K562 (cell line): Measurements from ENCODE around the gene CCL11. TPM values are rescaled to one million over a fixed set of nuclear protein-coding genes. Genes with fewer than 3 reads are reported as not detected.

ENCODE experiments used
- ATAC-seq: fragments of 200-7000 bp; cut with Tn5 transposase; 3 replicates; pipeline ENCODE4 v1.9.1; 2020; ENCODE audit warnings: moderate library complexity
- BruUV-seq: library from RNA; stranded (reverse); fragments of 400-500 nt; replicated peaks from 2 replicates; lab custom pipeline; 2021; lab: Mats Ljungman, UMichigan
- CTCF ChIA-PET: fragments of 300-600 bp; formaldehyde crosslinking; extraction: SDS; loops from one replicate; lab custom pipeline; 2021; ENCODE audit warnings: low intra/inter-chr PET ratio; lab: Yijun Ruan, JAX
- POLR2A ChIA-PET: fragments of 300-600, 350-650 bp; sonication (Branson Sonifier 250); formaldehyde crosslinking; extraction: SDS; loops from one replicate; lab custom pipeline; 2021; ENCODE audit warnings: antibody characterized with exemption, inconsistent platforms; lab: Yijun Ruan, JAX
- DNase-seq, 4 experiments: peaks; one replicate each; pipeline versions ENCODE4 v3.0.0 to v3.0.0-alpha.2; 2011 to 2018; ENCODE audit warnings: low spot score in 3 of 4, mixed read lengths in 3 of 4; ENCODE audit errors: extremely low read depth in 1 of 4
- FAIRE-seq: peaks from 2 replicates; lab custom pipeline; 2011; peaks lifted over from hg19 to GRCh38; lab: Jason Lieb, UNC
- H2AFZ ChIP-seq: 2 replicates; pipeline ENCODE4 v1.6.0; 2011; ENCODE audit warnings: low read depth, low read length, control low read depth, inconsistent platforms
- H3K27ac ChIP-seq: fragments of 200-600 bp; 3 replicates; pipeline ENCODE4 v1.8.0; 2011; ENCODE audit warnings: low read depth, mild to moderate bottlenecking, control low read depth, inconsistent platforms, low read length, moderate library complexity, mixed read lengths; ENCODE audit errors: extremely low read depth
- H3K27me3 ChIP-seq, 2 experiments: fragments of 300-600 bp in 1 of 2; 2 replicates in 1 of 2; 3 replicates in 1 of 2; pipeline versions ENCODE4 v1.6.0 to v1.8.0; 2011; ENCODE audit warnings: inconsistent platforms in 2 of 2, low read length in 2 of 2, mild to moderate bottlenecking in 1 of 2, mixed read lengths in 1 of 2, moderate library complexity in 1 of 2; ENCODE audit not compliant: control insufficient read depth in 2 of 2, insufficient read depth in 2 of 2
- H3K36me3 ChIP-seq: fragments of 300-600 bp; 3 replicates; pipeline ENCODE4 v1.8.0; 2011; ENCODE audit warnings: mild to moderate bottlenecking, low read length, inconsistent platforms; ENCODE audit not compliant: control insufficient read depth, insufficient read depth
- H3K4me1 ChIP-seq, 2 experiments: fragments of 200-600 bp in 1 of 2; replicated peaks in 1 of 2; 2 replicates in 1 of 2; 3 replicates in 1 of 2; pipeline versions ENCODE4 v1.5.1 to v1.8.0; 2011; ENCODE audit warnings: inconsistent platforms in 2 of 2, low read length in 2 of 2, mild to moderate bottlenecking in 1 of 2, mixed read lengths in 1 of 2, moderate library complexity in 1 of 2; ENCODE audit not compliant: control insufficient read depth in 2 of 2, insufficient read depth in 2 of 2
- H3K4me2 ChIP-seq: 2 replicates; pipeline ENCODE4 v1.6.1; 2011; ENCODE audit warnings: low read length, control low read depth, inconsistent platforms, mixed read lengths; ENCODE audit not compliant: insufficient read depth
- H3K4me3 ChIP-seq: fragments of 200-600 bp; sonication (generic), shearing (Covaris generic); 2 replicates; pipeline ENCODE4 v1.5.1; 2016; ENCODE audit warnings: control low read depth, inconsistent platforms
- H3K79me2 ChIP-seq: fragments of 200-600 bp; 3 replicates; pipeline ENCODE4 v1.8.0; 2011; ENCODE audit warnings: low read length, inconsistent platforms; ENCODE audit not compliant: control insufficient read depth, insufficient read depth
- H3K9ac ChIP-seq, 2 experiments: 2 replicates each; pipeline versions ENCODE4 v1.6.0 to v1.6.1; 2011; ENCODE audit warnings: low read depth in 2 of 2, low read length in 2 of 2, control low read depth in 1 of 2, inconsistent platforms in 1 of 2, mild to moderate bottlenecking in 1 of 2, mixed read lengths in 1 of 2; ENCODE audit not compliant: insufficient read depth in 1 of 2
- H3K9me1 ChIP-seq: one replicate; pipeline ENCODE4 v1.6.0; 2011; ENCODE audit warnings: inconsistent platforms, mild to moderate bottlenecking, low read length, moderate library complexity; ENCODE audit not compliant: control insufficient read depth, insufficient read depth
- H3K9me3 ChIP-seq: replicated peaks from 2 replicates; pipeline ENCODE4 v1.5.1; 2011; ENCODE audit warnings: low read depth, low read length, inconsistent platforms; ENCODE audit not compliant: control insufficient read depth, insufficient read depth
- H4K20me1 ChIP-seq: replicated peaks from 2 replicates; pipeline ENCODE4 v1.6.1; 2011; ENCODE audit warnings: low read length, inconsistent platforms, mixed read lengths; ENCODE audit not compliant: control insufficient read depth, insufficient read depth
- CC2D1A ChIP-seq: fragments of 450-650 bp; IDR thresholded peaks from 2 replicates; pipeline ENCODE4 v1.6.1; 2017; ENCODE audit warnings: mild to moderate bottlenecking
- DNMT1 ChIP-seq: fragments of 450-650 bp; IDR thresholded peaks from 2 replicates; pipeline ENCODE4 v1.6.1; 2016; ENCODE audit warnings: antibody characterized with exemption, mild to moderate bottlenecking
- MCM7 ChIP-seq, 2 experiments: fragments of 450-650 bp; IDR thresholded peaks; 2 replicates each; pipeline ENCODE4 v1.6.1; 2016 to 2018
- PBX2 ChIP-seq, 2 experiments: IDR thresholded peaks in 1 of 2; conservative IDR thresholded peaks in 1 of 2; 2 replicates each; pipeline ENCODE4 v1.6.1; 2016; ENCODE audit warnings: low read depth in 2 of 2, mild to moderate bottlenecking in 1 of 2, missing compliant biosample characterization in 1 of 2, missing genetic modification characterization in 1 of 2, moderate library complexity in 1 of 2
- SMARCB1 ChIP-seq: IDR thresholded peaks from 2 replicates; pipeline ENCODE4 v1.6.1; 2011; ENCODE audit warnings: improper control_type of control experiment, low read depth; ENCODE audit not compliant: insufficient read length
- SP2 ChIP-seq: IDR thresholded peaks from 2 replicates; pipeline ENCODE4 v1.6.1; 2011; ENCODE audit warnings: mild to moderate bottlenecking, low read depth, low read length, moderate library complexity; ENCODE audit not compliant: poor library complexity, severe bottlenecking; ENCODE audit errors: extremely low read depth
- TCF7L2 ChIP-seq: fragments of 150-350 bp; IDR thresholded peaks from 2 replicates; pipeline ENCODE4 v1.6.1; 2016; ENCODE audit warnings: low read depth, mild to moderate bottlenecking, low read length, moderate library complexity
- XRCC5 ChIP-seq: fragments of 200-400 bp; formaldehyde crosslinking; IDR thresholded peaks from 2 replicates; pipeline ENCODE4 v1.6.1; 2017; ENCODE audit warnings: low read depth, mild to moderate bottlenecking, low read length
- ZFP1 ChIP-seq: fragments of 450-650 bp; formaldehyde crosslinking; IDR thresholded peaks from 2 replicates; pipeline ENCODE4 v1.4.0; 2020; ENCODE audit warnings: mild to moderate bottlenecking, mixed read lengths
- ZFP30 ChIP-seq: fragments of 250-450 bp; sonication (Bioruptor Pico); IDR thresholded peaks from 2 replicates; pipeline ENCODE4 v1.8.0; 2022; ENCODE audit warnings: moderate library complexity, mild to moderate bottlenecking, inconsistent platforms, borderline replicate concordance
- ZNF311 ChIP-seq: fragments of 250-450 bp; sonication (Bioruptor Pico); IDR thresholded peaks from 2 replicates; pipeline ENCODE4 v1.4.0; 2020; ENCODE audit warnings: mild to moderate bottlenecking, moderate library complexity
- WGBS: fragments of 100-300 bp; shearing (Covaris generic); methylation state at CpG from one replicate; pipeline ENCODE4 v1.1.6; 2016; ENCODE audit warnings: low coverage, mixed read lengths; ENCODE audit not compliant: insufficient coverage; ENCODE audit errors: missing lambda C conversion rate; 5-methylcytosine and 5-hydroxymethylcytosine counted together
- in situ Hi-C: fragments of 300-500 bp; cut with MboI; formaldehyde crosslinking; loops from 4 replicates; pipeline ENCODE4 v1.15.0; 2018; ENCODE audit warnings: inconsistent platforms, mixed read lengths
- intact Hi-C: fragments of 100-400 bp; cut with micrococcal nuclease; formaldehyde crosslinking; loops from 2 replicates; pipeline ENCODE4 v1.14.2; 2022
- polyA plus RNA-seq, 8 experiments: library from polyadenylated mRNA; depleted of rRNA in 4 of 8; stranded (reverse) in 5 of 8; unstranded in 3 of 8; fragments of >200 nt; fragmentation: Nextera tagmentation in 2 of 8; fragmentation: Illumina TruSeq in 1 of 8; extraction: Ambion mirVana in 2 of 8; extraction: Trizol in 1 of 8; gene quantifications; 2 replicates each; pipeline versions ENCODE4 v1.2.1 to v1.2.3, GENCODE V29; 2011 to 2014; ENCODE audit warnings: inconsistent platforms in 1 of 8, missing spikeins in 1 of 8
- total RNA-seq, 7 experiments: library from RNA; depleted of rRNA in 6 of 7; stranded (reverse); fragments of >200 nt in 6 of 7; fragmentation: Illumina TruSeq in 2 of 7; extraction: Trizol in 2 of 7; gene quantifications; 2 replicates each; pipeline versions ENCODE4 v1.2.1 to v1.2.3, GENCODE V29; 2011 to 2021; ENCODE audit warnings: low replicate concordance in 1 of 7

CCL11 gene
- total and polyA plus RNA-seq, 9 of the 15 experiments (the other 6 are each of a cell fraction or from before 2014, with no cell fraction given): not detected

- no peak overlapping the region for H3K4me3 ChIP-seq
- DNase-seq (no peak), ATAC-seq (no peak), FAIRE-seq (no peak)
- no peaks in the 10 kb centered on the region; a peak in 1 of 5 replicates for H3K27me3 ChIP-seq
- no TSS peak for BruUV-seq
- H3K4me2 ChIP-seq: no peak overlapping the region
- intact Hi-C loops: no loop called here
- no peaks in the 10 kb centered on the region for H4K20me1 ChIP-seq
- no peaks in the 10 kb centered on the region for H3K9me3 ChIP-seq
- in situ Hi-C loops: no loop called here
- ChIA-PET CTCF (no interaction called here), POLR2A (no interaction called here)
- no peaks in the 10 kb centered on the region for H3K9me1 ChIP-seq
- H3K4me1 ChIP-seq: no peaks in the 10 kb centered on the region; a peak in 1 of 5 replicates
- no peaks in the 10 kb centered on the region for H3K36me3 ChIP-seq
- no peaks in the 10 kb centered on the region for H3K79me2 ChIP-seq
- 0% methylated on average over 3 of the region's 3 CpGs for WGBS
- H3K27ac ChIP-seq: no peak overlapping the region
- no peak overlapping the region for H3K9ac ChIP-seq
- TF ChIP-seq XRCC5 (no peak), ZFP30 (no peak), ZFP1 (CRISPR knock-in tag) (no peak), MCM7 (IDR thresholded peaks at IDR 0.05) (no peak), ZNF311 (no peak), SP2 (no peak), SMARCB1 (no peak), PBX2 (CRISPR knock-in tag; IDR thresholded peaks at IDR 0.05; ENCODE audit: low read depth) (no peak), PBX2 (tag; conservative IDR thresholded peaks at IDR 0.05; ENCODE audit: low read depth) (no peak), TCF7L2 (no peak), CC2D1A (no peak), DNMT1 (no peak)
- H2AFZ ChIP-seq: no peak overlapping the region
Measured at GRCh38 chr17:34237458-34237857, 48.1 kb upstream of the CCL11 start.
